ENCODE results near the gene TTLL10. TPM values are rescaled to one million over a fixed set of nuclear protein-coding genes. Genes with fewer than 3 reads are reported as not detected.

The TTLL10 gene
- total and polyA plus RNA-seq, 8 donors, result 0.13 to 6.4 (median 0.46) TPM; not detected in 5

DNA sequence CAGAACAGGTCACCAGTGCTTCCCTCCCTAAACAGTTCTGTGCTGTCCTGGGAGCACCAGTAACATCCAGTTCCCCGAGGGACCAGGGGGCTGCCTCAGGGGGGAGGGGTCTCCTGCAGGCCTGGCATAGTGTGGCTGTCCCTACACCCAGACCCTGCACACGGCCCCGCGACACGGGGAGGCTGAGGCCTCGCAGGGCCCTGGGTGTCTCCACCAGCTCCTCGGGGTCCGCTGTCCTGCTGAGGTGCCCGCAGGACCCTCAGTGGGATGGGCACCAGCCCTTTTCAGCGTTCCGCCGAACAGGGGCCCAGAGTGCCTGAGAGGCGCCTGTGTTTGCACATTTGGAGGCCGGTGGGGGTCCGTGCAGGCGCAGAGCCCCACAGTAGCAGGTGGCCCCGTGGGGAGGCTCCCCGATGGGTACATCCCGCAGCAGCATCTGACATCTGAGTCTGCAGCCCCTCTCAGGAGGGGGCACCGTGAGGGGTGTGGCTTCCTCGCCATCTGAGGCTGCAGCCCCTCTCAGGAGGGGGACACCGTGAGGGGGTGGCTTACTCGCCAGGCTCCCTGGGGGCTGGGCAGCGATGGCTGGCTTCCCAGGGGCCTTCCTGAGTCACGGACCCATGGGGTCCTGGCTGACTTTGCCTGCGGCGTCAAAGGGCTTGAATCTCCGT lies 39.2 kb upstream of the TTLL10 start:
- peak overlapping the region; percentile 91 to 99 (median 94) for H3K27ac ChIP-seq
- 74 to 90% (median 89%) methylated on average over 14 to 28 of the region's 28 CpGs for WGBS, 5 donors
- peaks cover 40 to 70% (median 61%) of the 10 kb centered on the region in 4 donors for H3K4me1 ChIP-seq

GRCh38 chr1:1135339-1136136 lies 38.1 kb upstream of the TTLL10 start:
- peaks cover 40 to 69% (median 61%) of the 10 kb centered on the region in 4 donors for H3K4me1 ChIP-seq
- peak overlapping the region; percentile 91 to 99 (median 94) for H3K27ac ChIP-seq
- intact Hi-C loops (cut with DNase I; ENCODE audit: low total_unique reads), result no loop called here
- DNase-seq, result peak in 1 of 2 donors; percentile 70
- TF ChIP-seq, protein P1, sequence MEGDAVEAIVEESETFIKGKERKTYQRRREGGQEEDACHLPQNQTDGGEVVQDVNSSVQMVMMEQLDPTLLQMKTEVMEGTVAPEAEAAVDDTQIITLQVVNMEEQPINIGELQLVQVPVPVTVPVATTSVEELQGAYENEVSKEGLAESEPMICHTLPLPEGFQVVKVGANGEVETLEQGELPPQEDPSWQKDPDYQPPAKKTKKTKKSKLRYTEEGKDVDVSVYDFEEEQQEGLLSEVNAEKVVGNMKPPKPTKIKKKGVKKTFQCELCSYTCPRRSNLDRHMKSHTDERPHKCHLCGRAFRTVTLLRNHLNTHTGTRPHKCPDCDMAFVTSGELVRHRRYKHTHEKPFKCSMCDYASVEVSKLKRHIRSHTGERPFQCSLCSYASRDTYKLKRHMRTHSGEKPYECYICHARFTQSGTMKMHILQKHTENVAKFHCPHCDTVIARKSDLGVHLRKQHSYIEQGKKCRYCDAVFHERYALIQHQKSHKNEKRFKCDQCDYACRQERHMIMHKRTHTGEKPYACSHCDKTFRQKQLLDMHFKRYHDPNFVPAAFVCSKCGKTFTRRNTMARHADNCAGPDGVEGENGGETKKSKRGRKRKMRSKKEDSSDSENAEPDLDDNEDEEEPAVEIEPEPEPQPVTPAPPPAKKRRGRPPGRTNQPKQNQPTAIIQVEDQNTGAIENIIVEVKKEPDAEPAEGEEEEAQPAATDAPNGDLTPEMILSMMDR (IDR thresholded peaks at IDR 0.05), result no peak
- no peak for TF ChIP-seq EP300 (IDR thresholded peaks at IDR 0.05)
- TF ChIP-seq POLR2AphosphoS5 (IDR thresholded peaks at IDR 0.05), result no peak
- TF ChIP-seq POLR2A (IDR thresholded peaks at IDR 0.05), result no peak
- H3K4me3 ChIP-seq, result peak overlapping the region in 1 of 4 donors; percentile 53
- no peaks in the 10 kb centered on the region for H3K36me3 ChIP-seq
- H3K27me3 ChIP-seq, result peaks cover 0 to 34% (median 5%) of the 10 kb centered on the region in 3 donors
- H3K9me3 ChIP-seq, result no peaks in the 10 kb centered on the region
- WGBS, 5 donors, result 51 to 64% (median 54%) methylated on average over 17 to 20 of the region's 20 CpGs

More for the DNA sequence above, 39.2 kb upstream of the TTLL10 start:
- Histone ChIP-seq H3K36me3 (no peaks in the 10 kb centered on the region), H3K4me3 (no peak overlapping the region), H3K9me3 (no peaks in the 10 kb centered on the region), H3K27me3 (peaks cover 0 to 33% (median 5%) of the 10 kb centered on the region in 3 donors)
- DNase-seq, result no peak
- TF ChIP-seq, protein P1 (IDR thresholded peaks at IDR 0.05), result no peak
- TF ChIP-seq POLR2AphosphoS5 (IDR thresholded peaks at IDR 0.05), result no peak
- no peak for TF ChIP-seq POLR2A (IDR thresholded peaks at IDR 0.05)
- TF ChIP-seq EP300 (IDR thresholded peaks at IDR 0.05), result no peak
- intact Hi-C loops (cut with DNase I; ENCODE audit: low total_unique reads), result no loop called here

- H3K9me3 ChIP-seq, result no peaks in the 10 kb centered on the region
- H3K27me3 ChIP-seq, result peaks cover 0 to 41% (median 5%) of the 10 kb centered on the region in 3 donors
- H3K27ac ChIP-seq, result peak overlapping the region; percentile 91 to 99 (median 94)
- intact Hi-C loops (cut with DNase I; ENCODE audit: low total_unique reads), result no loop called here
- TF ChIP-seq, protein P1 (IDR thresholded peaks at IDR 0.05), result no peak
- TF ChIP-seq POLR2A (IDR thresholded peaks at IDR 0.05), result peak in 1 of 4 donors; percentile 22
- TF ChIP-seq POLR2AphosphoS5 (IDR thresholded peaks at IDR 0.05), result peak in 2 of 3 donors; percentile 86 to 88
- WGBS, 5 donors, result 9 to 43% (median 12%) methylated on average over 12 to 48 of the region's 48 CpGs
- H3K4me3 ChIP-seq, result peak overlapping the region; percentile 22 to 53 (median 44)
- no peaks in the 10 kb centered on the region for H3K36me3 ChIP-seq
- DNase-seq, result peak; percentile 91 to 95
- H3K4me1 ChIP-seq, result peaks cover 40 to 59% (median 58%) of the 10 kb centered on the region in 4 donors
Observed at GRCh38 chr1:1136547-1137230, 37.0 kb upstream of the TTLL10 start.

Measured in stomach (tissue), 9 donors.